HEK293 (cell line): ENCODE results near the gene KRTAP10-4.

Experiments
- CTCF ChIA-PET: fragments of 350-600 bp; formaldehyde crosslinking; extraction: SDS; loops from one replicate; lab custom pipeline; 2021; ENCODE audit warnings: antibody characterized with exemption; lab: Yijun Ruan, JAX
- POLR2A ChIA-PET: fragments of 300-600 bp; formaldehyde crosslinking; extraction: SDS; loops from one replicate; lab custom pipeline; 2020; ENCODE audit warnings: antibody characterized with exemption, inconsistent platforms; lab: Yijun Ruan, JAX
- H3K27ac ChIP-seq: fragments of 200-500 bp; sonication (Bioruptor generic); 2 replicates; pipeline ENCODE4 v1.5.1; 2014; ENCODE audit warnings: low read depth, low read length, control low read depth, inconsistent platforms; ENCODE audit errors: extremely low read depth
- H3K36me3 ChIP-seq, 2 experiments: fragments of 200-500 bp in 1 of 2; sonication (Bioruptor generic) in 1 of 2; 1 replicate in 1 of 2; 2 replicates in 1 of 2; pipeline ENCODE4 v1.5.1; 2014 to 2017; ENCODE audit warnings: inconsistent platforms in 2 of 2, low read length in 2 of 2; ENCODE audit not compliant: control insufficient read depth in 2 of 2, insufficient read depth in 1 of 2
- H3K4me1 ChIP-seq: fragments of 200-500 bp; sonication (Bioruptor generic); 2 replicates; pipeline ENCODE4 v1.5.1; 2014; ENCODE audit warnings: mild to moderate bottlenecking, low read length, inconsistent platforms; ENCODE audit not compliant: control insufficient read depth, insufficient read depth
- H3K4me3 ChIP-seq: 2 replicates; pipeline ENCODE4 v1.5.1; 2011; ENCODE audit warnings: low read depth, mild to moderate bottlenecking, control low read depth, low read length, moderate library complexity
- H3K9me3 ChIP-seq: fragments of 200-500 bp; sonication (Bioruptor generic); 2 replicates; pipeline ENCODE4 v1.5.1; 2014; ENCODE audit warnings: low read depth, low read length, inconsistent platforms; ENCODE audit not compliant: control insufficient read depth, insufficient read depth
- FEZF1 ChIP-seq: fragments of 450-650 bp; formaldehyde crosslinking; IDR thresholded peaks from 2 replicates; pipeline ENCODE4 v1.5.1; 2016; ENCODE audit warnings: missing biosample characterization, missing genetic modification characterization
- GLIS1 ChIP-seq: fragments of 450-650 bp; formaldehyde crosslinking; IDR thresholded peaks from 2 replicates; pipeline ENCODE4 v1.5.1; 2016; ENCODE audit warnings: missing biosample characterization, missing genetic modification characterization
- KLF10 ChIP-seq: fragments of 450-650 bp; IDR thresholded peaks from 2 replicates; pipeline ENCODE4 v1.5.1; 2018; ENCODE audit warnings: missing biosample characterization, mild to moderate bottlenecking, missing genetic modification characterization
- MYNN ChIP-seq: fragments of 450-650 bp; formaldehyde crosslinking; IDR thresholded peaks from 2 replicates; pipeline ENCODE4 v1.5.1; 2016; ENCODE audit warnings: missing biosample characterization, missing genetic modification characterization, borderline replicate concordance
- SP3 ChIP-seq: fragments of 450-650 bp; formaldehyde crosslinking; IDR thresholded peaks from 2 replicates; pipeline ENCODE4 v1.5.1; 2016; ENCODE audit warnings: missing biosample characterization, missing genetic modification characterization
- WT1 ChIP-seq: fragments of 450-650 bp; formaldehyde crosslinking; IDR thresholded peaks from 2 replicates; pipeline ENCODE4 v1.5.1; 2016; ENCODE audit warnings: missing biosample characterization, missing genetic modification characterization
- ZBTB7A ChIP-seq: fragments of 450-650 bp; formaldehyde crosslinking; IDR thresholded peaks from 2 replicates; pipeline ENCODE4 v1.5.1; 2016; ENCODE audit warnings: low read depth, missing biosample characterization, missing genetic modification characterization
- ZFP37 ChIP-seq: fragments of 450-650 bp; formaldehyde crosslinking; IDR thresholded peaks from 2 replicates; pipeline ENCODE4 v1.5.1; 2016; ENCODE audit warnings: missing biosample characterization, missing genetic modification characterization
- ZFP69B ChIP-seq: fragments of 450-650 bp; formaldehyde crosslinking; IDR thresholded peaks from 2 replicates; pipeline ENCODE4 v1.5.1; 2016; ENCODE audit warnings: missing biosample characterization, missing genetic modification characterization
- ZNF146 ChIP-seq: fragments of 450-650 bp; formaldehyde crosslinking; IDR thresholded peaks from 2 replicates; pipeline ENCODE4 v1.5.1; 2016; ENCODE audit warnings: missing biosample characterization, missing genetic modification characterization
- ZNF148 ChIP-seq: fragments of 450-650 bp; formaldehyde crosslinking; IDR thresholded peaks from 2 replicates; pipeline ENCODE4 v1.5.0; 2017; ENCODE audit warnings: missing biosample characterization, missing genetic modification characterization, borderline replicate concordance
- ZNF18 ChIP-seq: fragments of 450-650 bp; formaldehyde crosslinking; IDR thresholded peaks from 2 replicates; pipeline ENCODE4 v1.5.1; 2016; ENCODE audit warnings: missing biosample characterization, missing genetic modification characterization
- ZNF2 ChIP-seq: fragments of 450-650 bp; formaldehyde crosslinking; IDR thresholded peaks from 2 replicates; pipeline ENCODE4 v1.5.1; 2016; ENCODE audit warnings: missing biosample characterization, missing genetic modification characterization
- ZNF202 ChIP-seq: fragments of 450-650 bp; formaldehyde crosslinking; IDR thresholded peaks from 2 replicates; pipeline ENCODE4 v1.5.1; 2016; ENCODE audit warnings: missing biosample characterization, missing genetic modification characterization, borderline replicate concordance
- ZNF223 ChIP-seq: fragments of 450-650 bp; formaldehyde crosslinking; IDR thresholded peaks from 2 replicates; pipeline ENCODE4 v1.5.1; 2016; ENCODE audit warnings: missing biosample characterization, missing genetic modification characterization
- ZNF23 ChIP-seq: fragments of 450-650 bp; formaldehyde crosslinking; IDR thresholded peaks from 2 replicates; pipeline ENCODE4 v1.5.1; 2016; ENCODE audit warnings: missing biosample characterization, missing genetic modification characterization, borderline replicate concordance
- ZNF266 ChIP-seq: fragments of 450-650 bp; formaldehyde crosslinking; IDR thresholded peaks from 2 replicates; pipeline ENCODE4 v1.5.1; 2016; ENCODE audit warnings: missing biosample characterization, missing genetic modification characterization, low read depth
- ZNF311 ChIP-seq: fragments of 450-650 bp; formaldehyde crosslinking; IDR thresholded peaks from 2 replicates; pipeline ENCODE4 v1.5.1; 2017; ENCODE audit warnings: missing biosample characterization, missing genetic modification characterization, borderline replicate concordance
- ZNF341 ChIP-seq: fragments of 450-650 bp; formaldehyde crosslinking; IDR thresholded peaks from 2 replicates; pipeline ENCODE4; 2016; ENCODE audit warnings: low read depth, missing biosample characterization, missing genetic modification characterization
- ZNF366 ChIP-seq: fragments of 450-650 bp; formaldehyde crosslinking; conservative IDR thresholded peaks from 2 replicates; pipeline ENCODE4 v1.5.1; 2016; ENCODE audit warnings: missing biosample characterization, missing genetic modification characterization
- ZNF37A ChIP-seq: fragments of 450-650 bp; IDR thresholded peaks from 2 replicates; pipeline ENCODE4 v1.5.1; 2018; ENCODE audit warnings: missing biosample characterization, missing genetic modification characterization
- ZNF544 ChIP-seq: fragments of 450-650 bp; formaldehyde crosslinking; IDR thresholded peaks from 2 replicates; pipeline ENCODE4 v1.5.0; 2017; ENCODE audit warnings: missing biosample characterization, missing genetic modification characterization
- ZNF623 ChIP-seq: fragments of 450-650 bp; formaldehyde crosslinking; IDR thresholded peaks from 2 replicates; pipeline ENCODE4 v1.5.1; 2016; ENCODE audit warnings: missing biosample characterization, missing genetic modification characterization
- ZNF660 ChIP-seq: fragments of 450-650 bp; IDR thresholded peaks from 2 replicates; pipeline ENCODE4 v1.5.1; 2018; ENCODE audit warnings: missing biosample characterization, mild to moderate bottlenecking, missing genetic modification characterization
- ZNF664 ChIP-seq: fragments of 450-650 bp; formaldehyde crosslinking; IDR thresholded peaks from 2 replicates; pipeline ENCODE4 v1.5.1; 2016; ENCODE audit warnings: missing biosample characterization, missing genetic modification characterization
- ZNF776 ChIP-seq: fragments of 450-650 bp; formaldehyde crosslinking; IDR thresholded peaks from 2 replicates; pipeline ENCODE4 v1.5.0; 2017; ENCODE audit warnings: missing biosample characterization, missing genetic modification characterization, borderline replicate concordance

KRTAP10-4 gene

GRCh38 chr21:44585892-44586291, 12.4 kb downstream of the KRTAP10-4 start (continued):
- no peak for TF ChIP-seq ZNF18 (tag by site-specific recombination)
- no peak for TF ChIP-seq WT1
- TF ChIP-seq ZFP37 (tag by site-specific recombination): no peak
- no peak for TF ChIP-seq ZBTB7A (tag by site-specific recombination)
- TF ChIP-seq ZNF664 (tag by site-specific recombination): no peak
- TF ChIP-seq ZNF266 (tag by site-specific recombination): no peak
- TF ChIP-seq MYNN (tag by site-specific recombination): no peak
- no peak for TF ChIP-seq ZNF366 (tag by site-specific recombination)

GRCh38 chr21:44589094-44589493, 15.6 kb downstream of the KRTAP10-4 start:
- no peak overlapping the region for H3K27ac ChIP-seq
- ChIA-PET POLR2A (no interaction called here), CTCF (no interaction called here)
- H3K4me1 ChIP-seq: no peaks in the 10 kb centered on the region
- no peaks in the 10 kb centered on the region for H3K36me3 ChIP-seq
- TF ChIP-seq ZNF544 (tag by site-specific recombination) (no peak), ZNF146 (tag by site-specific recombination) (peak; percentile 91), FEZF1 (tag by site-specific recombination) (no peak)
- TF ChIP-seq, all 188 proteins: peak for 1
- H3K9me3 ChIP-seq: peaks cover 2% of the 10 kb centered on the region; the same call in 1 of the 2 replicates
- H3K4me3 ChIP-seq: no peak overlapping the region

- CTCF ChIA-PET: no interaction called here
- H3K27ac ChIP-seq: no peak overlapping the region
- H3K4me1 ChIP-seq: no peaks in the 10 kb centered on the region
- TF ChIP-seq GLIS1 (tag by site-specific recombination): 0 out of 2 replicates have a peak, but pooled peaks have one; percentile 11
- no peak for TF ChIP-seq ZNF23
- H3K36me3 ChIP-seq: no peaks in the 10 kb centered on the region
- peaks cover 2% of the 10 kb centered on the region; the same call in 1 of the 2 replicates for H3K9me3 ChIP-seq
- H3K4me3 ChIP-seq: no peak overlapping the region
- POLR2A ChIA-PET: no interaction called here
Observed at GRCh38 chr21:44589586-44590305, 16.2 kb downstream of the KRTAP10-4 start.

- H3K36me3 ChIP-seq: no peaks in the 10 kb centered on the region
- POLR2A ChIA-PET: no interaction called here
- no peak overlapping the region for H3K4me3 ChIP-seq
- H3K4me1 ChIP-seq: no peaks in the 10 kb centered on the region
- CTCF ChIA-PET: no interaction called here
- H3K27ac ChIP-seq: no peak overlapping the region
- H3K9me3 ChIP-seq: 0 out of 2 replicates have a peak, but pooled peaks cover under 1% of the 10 kb centered on the region
- no peak for TF ChIP-seq KLF10 (tag by site-specific recombination)
- no peak for TF ChIP-seq ZNF311 (tag by site-specific recombination)
- TF ChIP-seq ZNF148 (tag by site-specific recombination): no peak
- no peak for TF ChIP-seq ZNF623 (tag by site-specific recombination)
- TF ChIP-seq ZFP69B (tag by site-specific recombination): no peak
- TF ChIP-seq ZNF223 (tag by site-specific recombination): no peak
- TF ChIP-seq ZNF202 (tag by site-specific recombination): no peak
- TF ChIP-seq ZNF660: no peak
- no peak for TF ChIP-seq SP3 (tag by site-specific recombination)
- TF ChIP-seq ZNF18 (tag by site-specific recombination): no peak
- TF ChIP-seq ZNF776: no peak
- no peak for TF ChIP-seq ZNF37A (tag by site-specific recombination)
- TF ChIP-seq ZNF341 (tag by site-specific recombination): no peak
- no peak for TF ChIP-seq GLIS1 (tag by site-specific recombination)
- TF ChIP-seq ZNF2: no peak
Observed at GRCh38 chr21:44590311-44590721, 16.8 kb downstream of the KRTAP10-4 start.
